Astrocyte (in vitro differentiated cells and primary cell): ENCODE measurements around the gene APOC3.

Experiments used
- CTCF ChIP-seq: IDR thresholded peaks from 2 replicates; pipeline ENCODE4 v1.5.1; 2011; ENCODE audit warnings: low read depth, mild to moderate bottlenecking, inconsistent platforms, low read length, moderate library complexity; ENCODE audit not compliant: insufficient read depth
- EZH2 ChIP-seq: IDR thresholded peaks from 2 replicates; pipeline ENCODE4 v1.6.1; 2012; ENCODE audit warnings: mild to moderate bottlenecking, low read length, inconsistent platforms; ENCODE audit not compliant: insufficient read depth

GRCh38 chr11:116826751-116827431, 2.8 kb upstream of the APOC3 start:
- TF ChIP-seq CTCF = no peak
- no peak for TF ChIP-seq EZH2
